Endothelial cell of umbilical vein (primary cell): Measurements from ENCODE around the gene ATP6V1A.

Experiments
- EZH2 ChIP-seq: IDR thresholded peaks from 2 replicates; pipeline ENCODE4 v1.6.1; 2012; ENCODE audit warnings: borderline replicate concordance, low read depth, mild to moderate bottlenecking, moderate library complexity, low read length, inconsistent platforms; ENCODE audit not compliant: severe bottlenecking
- GATA2 ChIP-seq: IDR thresholded peaks from 2 replicates; pipeline ENCODE4 v1.7.0; 2011; ENCODE audit warnings: low read depth, mild to moderate bottlenecking, moderate library complexity, mixed read lengths, low read length; ENCODE audit not compliant: insufficient read length, insufficient read depth
- JUN ChIP-seq: IDR thresholded peaks from 2 replicates; pipeline ENCODE4 v1.6.1; 2011; ENCODE audit warnings: borderline replicate concordance, low read depth; ENCODE audit not compliant: insufficient read length, insufficient read depth
- POLR2A ChIP-seq: IDR thresholded peaks from 2 replicates; pipeline ENCODE4 v1.6.1; 2012; ENCODE audit warnings: low read depth, mild to moderate bottlenecking, control low read depth, low read length
- POLR2AphosphoS5 ChIP-seq: IDR thresholded peaks from 2 replicates; pipeline ENCODE4 v1.6.1; 2012; ENCODE audit warnings: low read depth, mild to moderate bottlenecking, control low read depth, low read length, moderate library complexity; ENCODE audit not compliant: insufficient read depth
- TF ChIP-seq, protein P1 (sequence below), 2 donors: IDR thresholded peaks; 1 replicate in 1 of 2; 2 replicates in 1 of 2; pipeline ENCODE4 v1.5.1; 2011; ENCODE audit warnings: low read length in 2 of 2, mild to moderate bottlenecking in 2 of 2, moderate library complexity in 2 of 2, control low read depth in 1 of 2, inconsistent platforms in 1 of 2, low read depth in 1 of 2; ENCODE audit not compliant: insufficient read depth in 1 of 2; ENCODE audit errors: extremely low read depth in 1 of 2

DNA sequence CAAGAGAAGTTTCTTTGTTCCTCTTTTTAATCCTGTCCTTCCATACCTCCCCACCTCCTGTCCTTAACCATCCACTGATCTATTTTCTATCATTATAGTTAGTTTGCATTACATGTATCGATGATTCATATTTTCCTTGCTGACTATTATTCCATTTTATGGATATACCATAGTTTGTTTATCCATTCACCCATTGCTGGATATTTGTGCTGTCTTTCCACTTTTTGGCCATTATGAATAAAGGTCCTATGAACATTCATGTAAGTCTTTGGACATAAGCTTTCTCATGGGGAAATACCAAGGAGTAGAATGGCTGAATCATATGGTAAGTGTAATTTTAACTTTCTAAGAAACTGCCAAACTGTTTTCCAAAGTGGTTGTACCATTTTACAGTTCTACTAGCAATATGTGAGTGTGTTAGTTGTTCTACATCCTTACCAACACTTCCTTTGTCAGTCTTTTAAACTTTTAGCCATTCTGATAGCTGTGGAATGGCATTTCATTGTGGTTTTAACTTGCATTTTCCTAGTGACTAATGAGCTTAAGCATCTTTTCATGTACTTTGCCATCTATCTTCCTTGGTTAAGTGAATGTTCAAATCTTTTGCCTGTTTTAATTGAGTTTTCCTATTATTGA, 11.7 kb downstream of the ATP6V1A start:
- TF ChIP-seq EZH2 (no peak), GATA2 (no peak), POLR2A (no peak), POLR2AphosphoS5 (no peak), JUN (no peak)
- TF ChIP-seq, protein P1, sequence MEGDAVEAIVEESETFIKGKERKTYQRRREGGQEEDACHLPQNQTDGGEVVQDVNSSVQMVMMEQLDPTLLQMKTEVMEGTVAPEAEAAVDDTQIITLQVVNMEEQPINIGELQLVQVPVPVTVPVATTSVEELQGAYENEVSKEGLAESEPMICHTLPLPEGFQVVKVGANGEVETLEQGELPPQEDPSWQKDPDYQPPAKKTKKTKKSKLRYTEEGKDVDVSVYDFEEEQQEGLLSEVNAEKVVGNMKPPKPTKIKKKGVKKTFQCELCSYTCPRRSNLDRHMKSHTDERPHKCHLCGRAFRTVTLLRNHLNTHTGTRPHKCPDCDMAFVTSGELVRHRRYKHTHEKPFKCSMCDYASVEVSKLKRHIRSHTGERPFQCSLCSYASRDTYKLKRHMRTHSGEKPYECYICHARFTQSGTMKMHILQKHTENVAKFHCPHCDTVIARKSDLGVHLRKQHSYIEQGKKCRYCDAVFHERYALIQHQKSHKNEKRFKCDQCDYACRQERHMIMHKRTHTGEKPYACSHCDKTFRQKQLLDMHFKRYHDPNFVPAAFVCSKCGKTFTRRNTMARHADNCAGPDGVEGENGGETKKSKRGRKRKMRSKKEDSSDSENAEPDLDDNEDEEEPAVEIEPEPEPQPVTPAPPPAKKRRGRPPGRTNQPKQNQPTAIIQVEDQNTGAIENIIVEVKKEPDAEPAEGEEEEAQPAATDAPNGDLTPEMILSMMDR (IDR thresholded peaks at IDR 0.05; ENCODE audit: extremely low read depth in 1 of 2, insufficient read depth in 1 of 2, low read depth in 1 of 2, low read length in 2 of 2): no peak
